GM11168 (cell line): ENCODE measurements around the gene TUBA1A.
"Not testable (repeated sequence)": the region's sequence is repeated elsewhere in the genome, so short reads cannot be mapped to it uniquely, and the experiment has no call there.

Source experiments
- in situ Hi-C: fragments of 300-500 bp; cut with MboI; formaldehyde crosslinking; loops from one replicate; pipeline ENCODE4 v1.12.0; 2022; ENCODE audit warnings: low sequenced_read_pairs; ENCODE audit not compliant: unreplicated experiment

Gene TUBA1A

DNA sequence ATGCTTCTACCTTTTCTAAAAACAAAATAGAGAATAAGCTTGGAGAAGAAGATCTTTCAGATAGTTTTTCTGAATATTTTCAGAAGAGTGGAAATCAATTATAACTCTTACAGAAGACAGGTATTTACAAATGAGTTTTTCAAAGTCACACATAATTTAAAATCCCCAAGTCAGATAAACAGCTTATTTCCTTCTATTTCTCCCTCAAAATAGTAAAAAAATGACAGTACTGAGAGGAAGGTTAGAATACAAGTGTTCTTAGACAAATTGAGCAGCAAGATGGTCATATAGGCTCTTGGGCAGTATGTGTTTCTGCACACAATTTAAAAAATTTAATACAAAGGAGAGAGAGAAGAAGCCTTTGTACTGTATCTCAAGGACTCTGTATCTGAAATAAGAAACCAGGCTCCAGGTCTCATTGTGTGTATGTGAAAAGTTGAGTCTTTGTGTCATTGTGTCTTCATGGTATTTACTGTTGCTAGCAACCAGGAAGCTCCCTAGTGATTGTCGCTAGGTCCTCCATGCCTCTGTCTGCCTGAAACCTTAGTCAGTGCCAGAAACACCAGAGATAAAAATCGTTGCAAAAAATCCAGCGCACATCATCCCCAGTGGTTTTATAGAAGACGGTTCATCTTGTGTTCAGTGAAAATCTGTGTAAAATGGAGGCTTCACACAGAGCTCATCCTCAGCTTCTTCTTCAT lies 12.9 kb upstream of the TUBA1A start:
- in situ Hi-C loops: no loop called here

DNA sequence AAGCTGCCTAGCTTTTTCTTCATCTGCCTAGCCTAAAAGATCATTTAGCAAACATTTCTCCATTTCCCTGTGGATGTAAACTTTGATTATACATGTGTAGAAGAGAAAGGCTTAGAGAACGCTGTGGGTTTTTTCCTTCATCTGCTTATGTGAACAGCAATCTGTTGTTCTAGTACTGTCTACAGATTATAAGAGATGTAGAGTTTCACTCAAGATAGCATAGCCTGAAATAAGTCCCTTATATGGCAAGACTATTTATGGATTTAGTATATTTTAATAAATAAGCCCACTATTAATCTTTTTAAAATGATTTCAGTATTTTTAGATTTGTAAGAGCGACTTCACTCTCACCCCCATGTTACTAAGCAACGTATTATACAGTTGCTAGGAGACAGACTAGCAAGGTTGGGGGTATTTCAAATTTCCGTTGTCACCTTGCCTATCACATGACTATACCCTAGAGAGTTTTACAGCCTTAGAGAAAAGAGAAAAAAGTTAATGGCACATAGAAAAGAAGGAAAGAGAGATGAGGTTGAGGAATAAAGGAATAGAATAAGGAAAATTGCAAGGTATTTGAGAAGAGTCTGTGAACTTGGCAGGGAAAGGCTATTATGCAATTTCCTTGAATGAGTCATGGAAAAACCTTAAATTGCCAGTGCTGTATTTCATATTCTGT lies 12.2 kb upstream of the TUBA1A start:
- in situ Hi-C loops: no loop called here

DNA sequence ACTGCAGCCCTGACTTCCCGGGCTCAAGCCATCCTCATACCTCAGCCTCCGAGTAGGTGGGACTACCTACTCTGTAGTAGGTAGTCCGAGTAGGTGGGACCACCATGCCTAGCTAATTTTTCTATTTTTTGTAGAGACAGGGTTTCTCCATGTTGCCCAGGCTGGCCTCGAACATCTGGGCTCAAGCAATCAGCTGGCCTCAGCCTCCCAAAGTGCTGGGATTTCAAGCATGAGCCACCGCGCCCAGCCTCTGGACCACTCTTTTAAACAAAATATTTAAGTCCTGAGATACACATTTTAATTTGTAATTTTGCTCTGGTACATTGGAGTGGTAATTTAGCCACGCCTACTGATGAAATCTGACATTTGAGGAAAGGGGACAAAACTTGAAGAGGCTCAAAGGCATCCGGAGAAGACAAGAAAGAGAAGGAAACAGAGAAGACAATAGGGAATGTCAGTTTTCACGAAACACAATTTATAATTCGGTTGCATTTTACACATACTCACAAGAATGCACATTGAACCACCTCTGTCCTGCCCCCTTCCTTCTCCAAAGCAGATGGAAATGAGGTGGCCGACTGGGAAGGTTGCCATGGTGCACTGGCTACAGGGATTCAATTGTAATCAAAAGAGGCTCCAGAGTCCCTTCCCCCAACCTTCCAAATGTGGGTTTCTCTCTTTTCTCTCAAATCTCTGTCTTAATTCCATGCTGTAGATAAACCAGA lies 9.7 kb upstream of the TUBA1A start:
- in situ Hi-C loops: no loop called here

DNA sequence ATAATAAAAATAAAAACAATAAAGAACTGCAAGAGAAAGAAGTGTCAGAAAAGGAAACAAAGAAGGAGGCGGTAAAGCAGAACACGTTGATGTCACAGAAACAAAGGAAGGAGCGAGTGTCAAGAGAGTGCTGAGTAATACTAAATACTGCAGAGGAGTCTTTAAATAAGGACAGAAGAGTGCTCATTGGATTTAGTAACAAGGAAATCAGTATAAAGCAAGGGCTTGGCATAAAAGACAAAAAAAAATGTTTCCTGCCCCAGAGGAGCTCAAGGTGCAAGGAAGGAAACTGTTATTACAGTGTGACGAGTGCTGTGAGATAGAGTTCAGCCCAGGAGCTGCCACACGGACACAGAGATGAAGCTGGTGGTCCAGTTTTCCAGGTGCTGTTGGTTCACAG lies 8.4 kb upstream of the TUBA1A start:
- in situ Hi-C loops: no loop called here

DNA sequence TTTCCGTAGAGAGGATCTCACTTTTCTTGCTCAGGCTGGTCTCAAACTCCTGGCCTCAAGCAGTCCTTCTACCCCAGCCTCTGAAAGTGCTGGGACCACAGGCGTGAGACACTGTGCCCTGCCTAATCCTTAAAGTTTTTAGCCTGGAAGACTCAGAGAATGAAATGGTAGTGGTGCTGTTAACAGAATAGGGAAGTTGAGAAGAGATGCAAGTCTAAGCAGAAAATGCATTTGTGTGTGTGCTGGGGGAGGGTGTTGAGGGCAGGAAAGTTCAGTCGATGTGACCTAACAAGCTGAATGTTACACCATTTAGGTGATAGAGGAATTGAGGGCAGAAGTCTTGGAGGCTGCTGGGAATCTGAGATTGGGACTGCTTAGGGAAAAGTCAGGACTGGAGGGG lies 6.9 kb upstream of the TUBA1A start:
- in situ Hi-C loops: no loop called here

DNA sequence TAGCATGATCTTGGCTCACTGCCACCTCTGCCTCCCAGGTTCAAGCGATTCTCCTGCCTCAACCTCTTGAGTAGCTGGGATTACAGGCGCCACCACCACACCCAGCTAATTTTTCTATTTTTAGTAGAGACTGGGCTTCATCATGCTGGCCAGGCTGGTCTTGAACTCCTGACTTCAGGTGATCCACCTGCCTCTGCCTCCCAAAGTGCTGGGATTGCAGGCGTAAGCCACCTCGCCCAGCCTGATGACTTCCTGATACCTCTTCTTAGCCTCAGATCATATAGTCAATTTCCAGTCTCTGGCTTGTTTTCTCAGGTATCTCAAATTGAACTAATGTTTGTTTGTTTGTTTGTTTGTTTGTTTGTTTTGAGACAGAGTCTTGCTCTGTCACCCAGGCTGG lies 4.9 kb upstream of the TUBA1A start:
- in situ Hi-C loops: not testable (repeated sequence)

DNA sequence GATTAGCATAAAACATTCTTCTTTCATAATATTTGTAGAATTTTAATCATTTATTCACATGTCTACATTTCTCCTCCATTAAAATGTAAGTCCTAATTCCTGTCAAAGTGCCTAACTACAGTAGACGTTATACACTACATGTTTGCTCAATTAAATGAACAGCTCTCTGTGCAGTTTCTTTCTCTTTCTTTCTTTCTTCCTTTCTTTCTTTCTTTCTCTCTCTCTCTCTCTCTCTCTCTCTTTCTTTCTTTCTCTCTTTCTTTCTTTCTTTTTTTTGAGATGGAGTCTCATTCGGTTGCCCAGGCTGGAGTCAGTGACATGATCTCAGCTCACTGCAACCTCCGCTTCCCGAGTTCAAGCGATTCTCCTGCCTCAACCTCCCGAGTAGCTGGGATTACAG lies 2.6 kb upstream of the TUBA1A start:
- in situ Hi-C loops: not testable (repeated sequence)

DNA sequence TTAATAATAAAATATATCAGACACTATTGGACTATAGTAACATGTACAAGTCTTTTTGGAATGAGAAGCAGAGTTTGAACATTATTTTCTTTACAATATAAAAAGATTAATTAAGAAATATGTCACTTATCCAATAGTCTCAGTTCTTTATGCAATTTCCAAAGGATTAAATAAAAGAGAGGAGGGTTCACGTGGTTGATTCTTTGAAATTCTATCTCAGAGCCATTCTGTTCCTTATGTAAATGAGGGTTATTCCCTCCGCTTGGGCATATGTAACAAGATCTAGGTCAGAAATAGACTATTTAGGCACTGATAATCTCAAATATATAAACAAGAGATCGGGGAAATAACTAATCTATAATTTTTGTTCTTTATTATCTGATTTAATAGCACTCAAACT lies 2.1 kb upstream of the TUBA1A start:
- in situ Hi-C loops: no loop called here

DNA sequence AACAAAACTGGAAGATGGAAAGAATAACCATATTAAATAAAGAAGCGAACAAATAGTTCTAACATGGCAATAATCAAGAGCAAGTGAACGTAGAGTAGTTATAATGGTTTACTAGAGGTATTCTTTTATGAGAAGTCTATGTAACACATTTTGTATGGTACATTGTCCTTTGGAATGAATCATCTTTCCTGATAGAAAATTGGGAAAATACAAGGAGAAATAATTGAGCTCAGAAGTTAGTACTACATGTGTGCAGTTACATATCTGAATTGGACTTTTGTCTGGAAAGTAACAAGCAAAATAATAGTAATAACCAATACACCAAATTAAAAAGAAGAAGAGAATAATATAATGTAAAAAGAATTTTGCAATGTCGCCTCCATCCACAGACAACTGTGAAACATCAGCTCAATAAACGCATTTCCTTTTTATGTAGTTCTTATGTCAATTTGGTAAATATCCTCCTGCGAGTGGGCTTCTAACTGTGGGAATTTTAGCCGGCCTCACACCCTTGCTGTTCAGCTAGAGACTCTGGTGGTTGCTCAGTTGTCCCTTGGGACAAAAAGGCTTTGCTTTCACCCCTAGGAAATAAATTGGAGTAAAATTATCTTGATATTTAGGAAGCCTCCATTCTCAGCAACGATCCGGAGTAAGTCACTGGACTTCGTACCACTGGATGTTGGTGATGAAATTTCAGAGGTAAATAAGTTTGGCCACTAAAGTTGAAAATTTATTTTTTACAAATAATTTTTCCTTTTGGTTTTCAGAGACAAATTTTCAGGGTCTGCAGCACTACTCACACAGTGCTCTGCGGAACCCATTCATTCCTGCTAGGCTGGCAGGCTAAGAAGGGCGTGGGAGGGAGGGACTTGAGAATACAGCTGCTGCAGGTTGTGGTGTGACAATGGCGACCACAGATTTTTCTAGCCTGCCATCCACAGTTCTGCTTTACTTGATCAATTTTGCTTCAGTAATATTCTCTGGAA lies 1.1 kb upstream of the TUBA1A start:
- in situ Hi-C loops: no loop called here

DNA sequence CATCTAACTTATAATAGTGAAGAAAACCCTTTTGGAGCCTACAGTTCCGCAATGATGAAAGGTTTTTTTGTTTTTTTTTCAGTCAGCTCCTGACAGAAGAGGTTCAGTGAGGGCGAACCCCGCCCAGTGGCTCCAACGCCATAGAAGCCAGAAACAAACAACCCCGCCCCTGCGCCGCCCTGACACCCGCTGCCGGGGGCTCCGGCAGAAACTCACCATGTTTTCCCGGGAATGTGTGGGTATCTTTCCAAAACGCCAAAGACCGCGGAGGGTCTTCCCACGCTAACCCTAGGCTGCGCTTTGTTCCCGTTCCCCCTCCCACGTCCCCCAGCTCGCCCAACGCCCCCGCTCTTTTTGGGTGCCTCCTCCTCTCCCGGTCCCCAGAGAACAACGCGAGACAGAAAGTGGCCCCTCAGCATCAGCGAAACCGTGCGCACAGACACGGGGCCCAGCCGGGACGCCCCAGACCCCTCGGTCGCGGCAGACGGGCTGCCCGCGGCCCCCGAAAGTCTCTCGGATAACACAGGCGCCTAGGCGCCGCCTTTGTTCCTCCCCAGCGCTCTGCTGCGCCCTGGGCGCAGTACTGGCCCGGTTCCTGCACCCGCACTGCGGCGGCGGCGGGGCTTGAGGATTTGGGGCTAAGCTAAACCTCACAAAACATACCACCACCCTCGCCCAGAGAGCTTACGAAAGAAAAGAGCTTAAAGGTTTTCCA lies 522 bp downstream of the TUBA1A start:
- in situ Hi-C loops: no loop called here

DNA sequence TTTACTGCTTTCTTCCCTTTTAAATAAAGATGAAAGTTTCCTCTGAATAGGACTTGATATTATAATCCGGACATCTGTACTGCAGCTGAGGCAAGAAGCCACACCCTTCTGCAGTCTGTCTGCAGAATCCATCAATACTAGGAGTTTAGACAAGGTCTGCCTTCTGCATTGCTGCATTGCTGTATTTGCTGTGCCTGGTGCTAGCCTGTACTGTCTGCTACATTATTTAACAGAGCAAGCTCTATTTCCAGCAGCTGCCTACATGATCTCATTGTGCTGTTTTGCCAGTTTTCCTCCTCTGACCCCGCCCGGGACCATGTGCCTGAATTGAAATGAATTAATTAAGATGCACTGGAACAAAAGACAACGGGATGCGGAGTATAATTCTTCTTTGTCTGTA lies 1.7 kb downstream of the TUBA1A start:
- in situ Hi-C loops: no loop called here

DNA sequence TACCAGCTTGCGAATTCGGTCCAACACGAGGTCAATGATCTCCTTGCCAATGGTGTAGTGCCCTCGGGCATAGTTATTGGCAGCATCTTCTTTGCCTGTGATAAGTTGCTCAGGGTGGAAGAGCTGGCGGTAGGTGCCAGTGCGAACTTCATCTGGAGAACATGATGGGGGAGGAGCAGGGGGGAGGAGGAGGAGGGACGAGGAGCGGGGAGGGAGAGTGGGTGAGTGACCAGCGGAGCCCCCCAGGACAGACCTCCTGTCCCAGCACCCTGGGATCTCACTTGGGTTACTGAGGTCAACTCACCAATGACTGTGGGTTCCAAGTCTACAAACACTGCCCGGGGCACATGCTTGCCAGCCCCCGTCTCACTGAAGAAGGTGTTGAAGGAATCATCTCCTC lies 2.6 kb downstream of the TUBA1A start:
- in situ Hi-C loops: not testable (repeated sequence)

DNA sequence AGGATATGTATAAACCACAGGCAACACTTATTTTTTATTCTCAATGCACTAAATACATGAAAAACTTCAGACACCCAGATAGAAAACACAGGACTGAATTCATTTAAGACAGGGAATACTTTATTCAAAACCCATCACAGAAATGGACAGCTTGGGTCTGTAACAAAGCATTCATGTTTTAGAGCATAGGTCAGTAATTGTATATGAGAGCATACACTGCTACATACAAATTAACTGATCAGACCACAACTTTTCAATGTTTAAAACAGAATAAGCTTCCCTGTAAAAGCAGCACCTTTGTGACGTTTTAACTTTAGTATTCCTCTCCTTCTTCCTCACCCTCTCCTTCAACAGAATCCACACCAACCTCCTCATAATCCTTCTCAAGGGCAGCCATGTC lies 4.2 kb downstream of the TUBA1A start:
- in situ Hi-C loops: not testable (repeated sequence)

DNA sequence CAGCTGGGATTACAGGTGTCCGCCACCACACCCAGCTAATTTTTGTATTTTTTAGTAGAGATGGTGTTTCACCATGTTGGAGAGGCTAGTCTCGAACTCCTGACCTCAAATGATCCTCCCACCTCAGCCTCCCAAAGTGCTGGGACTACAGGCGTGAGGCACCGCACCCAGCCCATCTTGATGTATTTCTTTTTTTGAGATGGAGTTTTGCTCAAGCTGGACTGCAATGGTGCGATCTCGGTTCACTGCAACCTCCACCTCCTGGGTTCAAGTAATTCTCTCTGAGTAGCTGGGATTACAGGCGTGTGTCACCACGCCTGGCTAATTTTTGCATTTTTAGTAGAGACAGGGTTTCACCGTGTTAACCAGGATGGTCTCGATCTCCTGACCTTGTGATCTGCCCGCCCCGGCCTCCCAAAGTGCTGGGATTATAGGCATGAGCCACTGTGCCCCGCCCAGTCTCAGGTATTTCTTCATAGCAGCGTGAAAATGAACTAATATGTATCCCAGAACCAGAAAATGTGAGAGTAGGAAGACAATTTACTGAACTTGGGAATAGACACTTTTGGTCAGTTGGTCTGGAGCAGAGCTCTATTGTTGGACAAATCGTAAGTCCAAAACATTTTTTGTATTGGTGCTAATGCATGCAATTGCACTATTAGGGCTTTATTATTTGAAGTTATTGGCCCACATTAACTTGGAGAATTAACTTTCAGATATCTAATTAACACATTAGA lies 5.5 kb downstream of the TUBA1A start:
- in situ Hi-C loops: not testable (repeated sequence)

DNA sequence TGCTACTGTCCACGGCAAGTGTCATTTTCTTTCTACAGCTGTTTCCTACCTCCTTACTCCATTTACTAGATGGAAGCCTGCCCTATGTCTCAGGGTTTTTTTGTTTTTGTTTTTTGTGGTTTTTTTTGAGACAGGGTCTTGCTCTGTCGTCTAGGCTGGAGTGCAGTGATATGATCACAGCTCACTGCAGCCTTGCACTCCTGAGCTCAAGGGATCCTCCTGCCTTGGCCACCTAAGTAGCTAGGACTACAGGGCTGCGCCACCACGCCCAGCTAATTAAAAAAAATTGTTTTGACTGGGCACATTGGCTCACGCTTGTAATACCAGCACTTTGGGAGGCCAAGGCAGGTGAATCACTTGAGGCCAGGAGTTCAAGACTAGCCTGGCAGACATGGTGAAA lies 14.7 kb downstream of the TUBA1A start:
- in situ Hi-C loops: no loop called here

DNA sequence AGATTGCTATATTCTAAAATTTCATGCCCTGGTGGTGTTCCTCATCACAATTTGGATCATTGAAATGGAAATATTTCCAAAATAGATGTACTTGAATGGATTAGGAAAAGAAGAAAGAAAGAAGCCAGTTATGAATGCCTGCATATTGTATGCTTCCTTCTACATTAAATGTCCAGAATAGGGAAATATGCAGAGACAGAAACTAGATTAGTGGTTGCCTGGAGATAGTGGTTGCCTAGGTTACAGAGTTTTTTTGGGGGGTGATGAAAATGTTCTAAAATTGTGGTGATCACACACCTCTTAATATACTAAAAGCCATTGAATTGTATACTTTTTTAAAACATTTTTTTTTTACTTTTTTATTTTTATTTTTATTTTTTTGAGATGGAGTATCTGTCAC lies 18.0 kb downstream of the TUBA1A start:
- in situ Hi-C loops: no loop called here

DNA sequence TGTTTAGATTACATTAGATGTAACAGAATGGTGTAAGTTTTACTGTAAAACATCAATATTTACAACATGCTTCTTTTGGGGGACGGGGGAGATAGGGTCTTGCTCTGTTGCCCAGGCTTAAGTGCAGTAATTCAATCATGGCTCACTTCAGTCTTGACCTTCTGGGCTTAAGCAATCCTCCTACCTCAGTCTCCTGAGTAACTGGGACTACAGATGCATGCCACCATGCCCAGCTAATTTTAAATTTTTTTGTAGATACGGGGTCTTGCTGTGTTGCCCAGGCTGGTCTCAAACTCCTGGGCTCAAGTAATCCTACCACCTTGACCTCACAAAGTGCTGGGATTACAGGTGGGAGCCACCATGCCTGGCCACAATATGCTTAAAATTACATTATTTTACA lies 23.8 kb downstream of the TUBA1A start:
- in situ Hi-C loops: no loop called here

DNA sequence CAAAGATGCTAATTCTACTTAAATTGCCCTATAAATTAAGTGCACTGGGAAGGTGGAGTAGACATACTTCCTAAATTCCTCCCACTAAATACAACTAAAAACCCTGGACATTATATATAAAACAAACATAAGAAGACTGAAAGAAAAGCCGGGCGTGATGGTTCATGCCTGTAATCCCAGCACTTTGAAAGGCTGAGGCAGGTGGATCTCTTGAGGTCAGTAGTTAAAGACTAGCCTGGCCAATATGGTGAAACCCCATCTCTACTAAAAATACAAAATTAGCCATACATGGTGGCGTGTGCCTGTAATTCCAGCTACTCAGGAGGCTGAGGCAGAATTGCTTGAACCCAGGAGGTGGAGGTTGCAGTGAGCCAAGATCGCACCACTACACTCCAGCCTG lies 27.0 kb downstream of the TUBA1A start:
- in situ Hi-C loops: not testable (repeated sequence)
